NCI-H2081 treated with DMSO at 0.1 percent for 48 hours (cell line): ENCODE measurements around the gene MAEA.
"Not testable (repeated sequence)": the region's sequence is repeated elsewhere in the genome, so short reads cannot be mapped to it uniquely, and the experiment has no call there.

Experiments used
- DNase-seq: peaks from one replicate; lab custom pipeline; 2025; lab: John Stamatoyannopoulos, UW

Gene MAEA

DNA sequence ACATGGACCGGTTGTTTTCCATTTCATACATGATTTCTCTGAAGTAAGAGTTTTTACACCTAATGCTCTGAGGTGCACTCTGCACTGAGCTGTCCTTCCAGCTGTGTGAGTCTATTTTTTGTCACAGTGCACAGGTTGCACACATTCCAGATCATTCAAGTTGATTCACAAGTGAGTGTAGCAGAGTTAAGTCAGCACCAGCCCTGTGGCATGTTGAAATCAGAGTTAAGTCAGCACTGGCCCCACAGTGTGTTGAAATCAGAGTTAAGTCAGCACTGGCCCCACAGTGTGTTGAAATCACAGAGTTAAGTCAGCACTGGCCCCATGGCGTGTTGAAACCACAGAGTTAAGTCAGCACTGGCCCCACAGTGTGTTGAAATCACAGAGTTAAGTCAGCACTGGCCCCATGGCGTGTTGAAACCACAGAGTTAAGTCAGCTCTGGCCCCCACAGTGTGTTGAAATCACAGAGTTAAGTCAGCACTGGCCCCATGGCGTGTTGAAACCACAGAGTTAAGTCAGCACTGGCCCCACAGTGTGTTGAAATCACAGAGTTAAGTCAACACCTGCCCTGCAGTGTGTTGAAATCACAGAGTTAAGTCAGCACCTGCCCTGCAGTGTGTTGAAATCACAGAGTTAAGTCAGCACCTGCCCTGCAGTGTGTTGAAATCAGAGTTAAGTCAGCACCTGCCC, 45.6 kb downstream of the MAEA start:
- DNase-seq = not testable (repeated sequence)

- DNase-seq = no peak
These were observed 46.4 kb downstream of the MAEA start for GRCh38 chr4:1336088-1336491.

DNA sequence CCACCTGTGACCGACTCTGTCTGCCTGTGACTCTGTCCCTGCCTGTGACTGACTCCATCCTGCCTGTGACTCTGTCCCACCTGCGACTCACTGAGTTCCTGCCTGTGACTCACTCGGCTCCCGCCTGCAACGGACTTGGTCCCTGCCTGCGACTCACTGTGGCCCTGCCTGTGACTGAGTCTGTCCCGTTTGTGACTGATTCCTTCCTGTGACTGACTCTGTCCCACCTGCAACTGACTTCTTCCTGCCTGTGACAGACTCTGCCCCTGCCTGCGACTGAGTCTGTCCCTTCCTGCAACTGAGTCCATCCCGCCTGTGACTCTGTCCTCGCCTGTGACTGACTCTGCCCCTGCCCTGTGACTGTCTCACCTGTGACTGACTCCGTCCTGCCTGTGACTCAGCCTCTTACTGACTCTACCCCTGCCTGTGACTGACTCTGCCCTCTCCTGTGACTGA, 47.7 kb downstream of the MAEA start:
- DNase-seq = no peak

DNA sequence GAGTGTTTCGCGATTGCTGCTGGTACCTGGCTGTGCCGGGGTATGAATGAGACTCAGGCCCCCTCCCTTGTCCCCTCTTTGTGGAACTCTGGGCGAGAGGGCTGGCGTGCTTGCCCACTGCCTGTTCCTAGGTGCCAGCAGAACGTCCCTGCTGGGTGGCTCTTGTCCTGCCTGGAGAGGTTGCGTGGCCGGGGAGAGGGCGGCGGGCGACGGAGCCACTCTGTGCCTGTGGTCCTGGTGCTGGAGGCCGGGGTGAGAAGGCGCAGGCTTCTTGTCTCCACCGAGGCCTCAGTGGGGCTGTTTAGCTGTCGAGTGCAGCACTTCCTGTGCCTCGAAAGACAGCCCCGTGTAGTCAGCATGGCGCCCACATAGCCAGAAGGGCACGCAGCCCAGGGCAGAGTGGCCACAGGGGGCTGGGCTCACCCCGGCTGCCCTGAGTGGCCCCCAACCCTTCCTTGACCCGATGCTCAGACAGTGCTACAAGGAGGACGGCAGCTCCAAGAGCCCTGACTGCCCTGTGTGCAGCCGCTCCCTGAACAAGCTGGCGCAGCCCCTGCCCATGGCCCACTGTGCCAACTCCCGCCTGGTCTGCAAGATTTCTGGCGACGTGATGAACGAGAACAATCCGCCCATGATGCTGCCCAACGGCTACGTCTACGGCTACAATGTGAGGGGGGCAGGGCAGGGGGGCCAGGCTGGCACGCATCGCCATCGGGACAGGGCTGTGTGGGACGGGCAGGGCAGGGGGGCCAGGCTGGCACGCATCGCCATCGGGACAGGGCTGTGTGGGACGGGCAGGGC, 48.5 kb downstream of the MAEA start:
- no peak for DNase-seq

- no peak for DNase-seq
These were observed 49.2 kb downstream of the MAEA start for GRCh38 chr4:1338752-1339414.

DNA sequence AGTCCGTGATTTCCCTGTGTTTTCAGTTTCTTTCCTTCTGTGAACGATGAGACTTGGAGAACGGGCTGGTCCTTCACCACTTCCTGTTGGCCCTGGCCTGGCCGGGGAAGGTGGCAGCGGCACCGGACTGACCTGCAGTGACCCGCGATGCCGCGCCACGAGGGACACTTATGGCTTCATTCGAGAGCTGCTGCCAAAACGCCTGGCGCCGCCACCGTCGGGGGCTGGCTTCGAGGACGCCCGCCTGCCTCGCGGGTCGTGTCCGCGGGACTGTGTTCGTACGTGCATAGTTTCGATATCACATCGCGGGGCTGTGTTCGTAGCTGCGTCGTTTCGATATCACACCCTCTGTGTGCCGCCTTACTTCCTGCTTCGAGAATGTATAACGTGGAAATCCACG, 49.8 kb downstream of the MAEA start:
- no peak for DNase-seq

DNA sequence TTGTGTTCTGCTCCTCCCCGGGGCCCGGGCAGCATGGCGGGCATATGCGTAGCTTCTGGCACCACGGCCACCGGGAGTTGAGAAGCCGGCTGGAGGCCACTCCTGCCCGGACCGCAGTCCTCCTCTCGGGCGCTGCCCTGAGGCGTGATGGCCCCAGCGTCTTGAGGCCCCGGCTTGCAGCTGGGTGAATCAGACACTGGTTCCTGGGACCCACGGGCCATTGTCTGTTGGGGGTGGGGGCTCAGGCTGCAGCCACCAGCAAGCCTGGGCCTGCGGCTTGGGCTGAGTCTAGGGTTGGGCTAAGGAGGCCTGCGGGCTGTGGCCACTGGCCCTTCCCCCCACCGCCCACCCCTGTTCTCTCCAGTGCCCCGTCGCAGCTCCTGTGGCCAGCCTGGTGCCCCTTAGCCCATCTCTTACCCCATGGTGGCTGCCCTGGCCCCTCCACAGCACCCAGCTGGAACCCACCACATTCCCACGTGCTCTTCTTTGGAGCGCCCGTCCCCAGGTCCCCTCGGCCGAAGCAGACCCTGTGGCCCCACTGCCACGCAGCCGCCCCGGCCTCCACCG, 50.6 kb downstream of the MAEA start:
- no peak for DNase-seq

DNA sequence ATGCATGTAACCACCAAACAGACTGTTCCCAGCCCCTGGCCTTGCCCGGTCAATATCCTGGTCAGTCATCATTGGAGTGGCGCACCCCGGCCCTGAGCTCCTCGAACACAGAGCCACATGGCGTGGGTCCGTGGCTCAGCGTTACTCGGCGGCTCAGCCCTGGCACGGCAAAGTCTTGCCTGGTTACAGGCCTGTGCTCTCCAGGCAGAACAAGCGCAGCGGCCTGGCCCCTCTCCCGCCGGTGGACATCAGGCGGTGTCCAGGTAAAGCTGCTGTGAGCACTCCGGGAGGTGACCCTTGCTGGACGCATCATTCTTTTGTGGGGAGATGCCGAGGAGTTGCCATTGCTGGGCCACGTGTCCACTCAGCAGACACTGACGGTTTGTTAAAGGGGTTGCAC, 51.2 kb downstream of the MAEA start:
- DNase-seq = no peak

DNA sequence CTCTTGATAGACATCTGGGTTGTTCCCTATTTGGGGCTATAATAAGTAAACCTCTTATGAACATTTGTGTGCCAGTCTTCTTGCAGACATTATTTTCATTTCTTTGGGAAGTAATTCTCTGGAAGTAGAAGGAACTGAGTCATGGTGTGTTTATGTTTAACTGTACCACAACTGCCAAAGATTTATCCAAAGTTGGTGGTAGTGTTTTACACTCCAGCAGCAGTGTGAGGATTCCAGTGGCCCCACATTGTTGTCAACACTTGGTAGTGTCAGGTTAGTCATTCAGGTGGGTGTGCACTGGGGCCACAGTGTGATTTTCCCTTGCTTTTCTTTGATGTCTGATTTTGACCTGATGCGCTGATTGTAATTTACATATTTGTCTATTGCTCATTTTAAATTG, 52.3 kb downstream of the MAEA start:
- DNase-seq = no peak

DNA sequence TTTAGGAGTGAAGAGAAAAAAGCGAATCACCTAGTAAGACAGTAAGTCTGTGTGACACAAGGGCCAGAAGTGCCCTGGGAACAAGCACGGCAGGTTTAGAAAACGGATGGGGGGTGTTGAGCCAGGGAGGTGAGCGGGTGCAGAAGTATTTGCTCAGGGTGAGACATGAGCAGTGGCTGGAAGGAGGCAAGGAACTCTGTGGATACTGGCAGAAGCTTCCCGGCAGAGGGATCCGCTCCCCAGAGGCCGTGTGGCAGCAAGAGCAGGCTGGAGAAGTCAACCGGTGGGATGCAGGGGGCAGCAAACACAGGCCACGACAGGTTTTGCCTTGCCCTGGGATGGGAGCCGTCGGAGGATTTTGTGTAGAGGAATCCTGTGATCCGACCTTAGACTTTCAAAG, 55.0 kb downstream of the MAEA start:
- no peak for DNase-seq

- DNase-seq = no peak
These were observed 56.5 kb downstream of the MAEA start for GRCh38 chr4:1345903-1346780.

- peak; percentile 99 for DNase-seq
These were observed 57.2 kb downstream of the MAEA start, which contains the start of gene UVSSA for GRCh38 chr4:1346781-1347409. Gene UVSSA, plus strand, starts transcription at chr4:1347208. Its CDS starts 884 bp downstream, at chr4:1348092.

GRCh38 chr4:1347410-1347864, 57.7 kb downstream of the MAEA start:
- no peak for DNase-seq

- DNase-seq = no peak
These were observed 58.4 kb downstream of the MAEA start for GRCh38 chr4:1348014-1348513.

- no peak for DNase-seq
These were observed 59.1 kb downstream of the MAEA start for GRCh38 chr4:1348746-1349145.

GRCh38 chr4:1349359-1350168, 59.9 kb downstream of the MAEA start:
- no peak for DNase-seq

- DNase-seq = no peak
These were observed 60.5 kb downstream of the MAEA start for GRCh38 chr4:1350169-1350520.

GRCh38 chr4:1351854-1352566, 62.3 kb downstream of the MAEA start:
- DNase-seq = no peak

- no peak for DNase-seq
These were observed 62.8 kb downstream of the MAEA start for GRCh38 chr4:1352567-1352900.
